HEK293T (cell line): Measurements from ENCODE around the gene MEAK7.

Experiments
- ELF4 ChIP-seq: fragments of 450-650 bp; IDR thresholded peaks from 2 replicates; pipeline ENCODE4 v1.6.1; 2017; ENCODE audit warnings: antibody characterized with exemption
- FOXK2 ChIP-seq: fragments of 450-650 bp; IDR thresholded peaks from 2 replicates; pipeline ENCODE4 v1.6.1; 2016; ENCODE audit warnings: mild to moderate bottlenecking
- L3MBTL2 ChIP-seq: fragments of 450-650 bp; conservative IDR thresholded peaks from 2 replicates; pipeline ENCODE4 v1.6.1; 2016; ENCODE audit warnings: mild to moderate bottlenecking
- LEF1 ChIP-seq: fragments of 450-650 bp; IDR thresholded peaks from 2 replicates; pipeline ENCODE4 v1.6.1; 2017; ENCODE audit warnings: mild to moderate bottlenecking, borderline replicate concordance
- SP1 ChIP-seq: fragments of 450-650 bp; IDR thresholded peaks from 2 replicates; pipeline ENCODE4 v1.6.1; 2017
- SUZ12 ChIP-seq: fragments of 450-650 bp; IDR thresholded peaks from 2 replicates; pipeline ENCODE4 v1.6.1; 2016; ENCODE audit warnings: mild to moderate bottlenecking

DNA sequence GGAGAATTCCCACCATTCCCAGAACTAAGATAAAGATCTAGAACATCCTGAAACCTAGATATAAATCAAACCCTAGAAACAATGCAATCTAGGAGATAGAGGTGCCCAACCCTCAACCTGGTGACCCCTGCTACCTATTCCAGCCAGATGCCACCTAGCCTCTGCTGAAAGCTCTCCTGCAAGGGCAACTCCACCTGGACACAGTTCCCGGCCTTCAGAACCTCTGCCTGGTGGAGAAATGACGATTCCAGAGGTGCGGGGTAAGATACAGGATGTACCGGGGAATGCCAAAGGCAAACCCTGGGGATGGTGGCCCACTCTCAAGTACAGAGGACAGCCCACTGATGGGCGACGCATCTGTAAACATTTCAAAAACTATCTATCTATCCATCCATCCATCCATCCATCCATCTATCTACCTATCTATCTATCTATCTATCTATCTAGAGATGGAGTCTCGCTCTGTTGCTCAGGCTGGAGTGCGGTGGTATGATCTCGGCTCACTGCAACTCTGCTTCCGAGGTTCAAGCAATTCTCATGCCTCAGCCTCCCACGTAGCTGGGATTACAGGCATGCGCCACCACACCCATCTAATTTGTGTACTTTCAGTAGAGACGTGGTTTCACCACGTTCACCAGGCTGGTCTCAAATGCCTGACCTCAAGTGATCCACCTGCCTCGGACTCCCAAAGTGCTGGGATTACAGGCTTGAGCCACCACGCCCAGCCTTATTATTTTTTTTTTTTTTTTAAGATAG, 19.0 kb downstream of the MEAK7 start:
- TF ChIP-seq FOXK2 (no peak), SP1 (no peak), SUZ12 (no peak), LEF1 (no peak), ELF4 (no peak), L3MBTL2 (no peak)
